ENCODE data around the gene MOCS1.

Gene MOCS1

DNA sequence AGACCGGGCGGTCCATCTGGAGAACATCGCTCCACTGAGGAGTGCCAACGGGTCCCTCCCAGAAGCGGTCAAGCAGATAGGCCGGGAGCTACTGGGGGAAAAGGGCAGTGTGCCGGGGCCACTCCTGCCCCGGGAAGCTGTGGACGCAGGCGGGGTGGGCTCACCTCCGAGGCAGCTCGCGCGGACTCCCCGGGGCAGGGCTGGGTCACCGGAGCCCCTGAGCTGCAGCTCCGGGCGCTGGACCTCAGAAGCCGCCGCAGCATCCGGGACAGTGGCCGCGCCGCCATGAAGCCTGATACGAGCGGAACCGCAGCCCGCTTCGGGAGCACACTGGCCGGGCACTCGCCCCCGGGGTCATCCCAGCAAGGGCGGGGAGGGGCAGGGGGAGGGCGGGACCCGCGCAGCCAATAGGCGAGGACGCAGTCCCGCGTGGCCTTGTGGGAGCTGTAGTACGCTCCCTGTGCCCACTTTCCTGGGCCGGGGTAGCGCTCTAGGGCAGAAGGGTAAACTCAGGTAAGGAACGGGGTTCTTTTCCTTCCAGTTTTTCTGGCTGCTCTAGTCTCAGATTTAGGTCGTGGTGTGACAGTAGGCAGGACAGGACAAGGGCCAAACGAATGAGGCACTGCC is at the start of gene MOCS1:
MOCS1 (minus strand) TSS at position 332 of the 627 bp plus-strand sequence; CDS start at position 287, 45 bp downstream.
- Mint-ChIP-seq H3K27ac (peak within 1 kb of the TSS; percentile 47), H3K4me3 (peak within 1 kb of the TSS; percentile 97)

GRCh38 chr6:39984051-39984450 is 49.8 kb upstream of the MOCS1 start:
- H3K36me3 Mint-ChIP-seq (ENCODE audit: low read depth): no peaks in the 10 kb centered on the region
- no peak overlapping the region for H3K27ac Mint-ChIP-seq
- no peak for TF ChIP-seq CTCF (IDR thresholded peaks at IDR 0.05)
- H3K27me3 Mint-ChIP-seq (ENCODE audit: low read depth, poor library complexity): peaks cover 15% of the 10 kb centered on the region
- no peaks in the 10 kb centered on the region for H3K9me3 Mint-ChIP-seq
- peaks cover 6% of the 10 kb centered on the region for H3K4me1 Mint-ChIP-seq
- DNase-seq: no peak
- no peak overlapping the region for H3K4me3 Mint-ChIP-seq

More for the DNA sequence above, at the start of gene MOCS1:
- Mint-ChIP-seq H3K9me3 (no peaks in the 10 kb centered on the region), H3K4me1 (peaks cover 63% of the 10 kb centered on the region), H3K27me3 (ENCODE audit: low read depth, poor library complexity) (no peaks in the 10 kb centered on the region), H3K36me3 (ENCODE audit: low read depth) (peaks cover 7% of the 10 kb centered on the region)
- DNase-seq: peak; percentile 84
- no peak for TF ChIP-seq CTCF (IDR thresholded peaks at IDR 0.05)

- peaks cover 6% of the 10 kb centered on the region for H3K4me1 Mint-ChIP-seq
- no peaks in the 10 kb centered on the region for H3K9me3 Mint-ChIP-seq
- no peak overlapping the region for H3K27ac Mint-ChIP-seq
- TF ChIP-seq CTCF (IDR thresholded peaks at IDR 0.05): no peak
- DNase-seq: no peak
- peaks cover 23% of the 10 kb centered on the region for H3K27me3 Mint-ChIP-seq (ENCODE audit: low read depth, poor library complexity)
- no peaks in the 10 kb centered on the region for H3K36me3 Mint-ChIP-seq (ENCODE audit: low read depth)
- no peak overlapping the region for H3K4me3 Mint-ChIP-seq
Observed at GRCh38 chr6:39983193-39983592, 48.9 kb upstream of the MOCS1 start.

GRCh38 chr6:39982720-39983119 is 48.5 kb upstream of the MOCS1 start:
- no peak for TF ChIP-seq CTCF (IDR thresholded peaks at IDR 0.05)
- H3K36me3 Mint-ChIP-seq (ENCODE audit: low read depth): no peaks in the 10 kb centered on the region
- no peaks in the 10 kb centered on the region for H3K9me3 Mint-ChIP-seq
- H3K27me3 Mint-ChIP-seq (ENCODE audit: low read depth, poor library complexity): peaks cover 18% of the 10 kb centered on the region
- no peak overlapping the region for H3K27ac Mint-ChIP-seq
- no peak overlapping the region for H3K4me3 Mint-ChIP-seq
- no peak for DNase-seq
- peaks cover 6% of the 10 kb centered on the region for H3K4me1 Mint-ChIP-seq

DNA sequence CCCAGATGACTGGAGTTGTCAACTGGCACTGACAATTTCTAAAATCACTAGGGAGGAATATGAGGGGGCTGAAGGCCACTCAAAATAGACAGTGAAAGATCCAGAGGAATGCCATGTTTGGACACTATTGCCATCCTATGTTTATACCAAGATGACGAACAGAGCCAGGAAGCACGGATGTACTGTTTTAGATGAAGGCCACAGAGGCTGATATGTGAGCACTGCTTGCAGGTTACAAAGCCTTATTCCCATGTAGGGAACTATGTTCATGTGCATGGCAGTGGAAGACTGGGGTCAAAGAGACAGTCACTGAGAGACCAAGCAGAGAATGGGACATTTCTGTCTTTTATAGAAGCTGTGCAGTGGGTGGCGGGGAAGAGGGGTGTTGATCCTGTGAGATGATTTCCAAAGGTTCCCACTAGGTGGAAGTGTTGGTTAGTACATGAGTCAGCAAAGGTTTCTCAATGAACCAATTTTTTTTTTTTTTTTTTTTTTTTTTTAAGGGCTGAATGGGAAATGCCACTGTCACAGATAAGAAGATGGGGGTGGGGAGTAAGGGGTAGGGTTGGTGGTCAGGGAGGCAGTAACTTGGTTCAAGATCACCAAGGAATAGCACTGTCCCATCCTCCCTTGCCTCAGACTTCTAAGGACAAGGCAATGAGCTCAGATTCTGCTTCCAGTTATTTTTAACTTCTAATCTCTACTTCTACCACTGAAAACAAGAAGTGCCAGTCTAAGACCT is 46.7 kb upstream of the MOCS1 start:
- Mint-ChIP-seq H3K27me3 (ENCODE audit: low read depth, poor library complexity) (peaks cover 20% of the 10 kb centered on the region), H3K9me3 (no peaks in the 10 kb centered on the region), H3K4me1 (peaks cover 6% of the 10 kb centered on the region), H3K27ac (no peak overlapping the region), H3K36me3 (ENCODE audit: low read depth) (no peaks in the 10 kb centered on the region), H3K4me3 (no peak overlapping the region)
- peak; percentile 34 for DNase-seq
- peak; percentile 56 for TF ChIP-seq CTCF (IDR thresholded peaks at IDR 0.05)

All from nephron progenitor cell (in vitro differentiated cells).